Endometrial microvascular endothelial cells (primary cell): ENCODE measurements around the gene C2CD4D. TPM values are rescaled to one million over a fixed set of nuclear protein-coding genes. Genes with fewer than 3 reads are reported as not detected.

Experiments used
- in situ Hi-C: cut with HindIII; loops from 2 replicates; pipeline ENCODE4 v1.10.0; 2017; ENCODE audit warnings: low sequenced_read_pairs, low pct_unique_long_range_greater_than_20kb; ENCODE audit errors: inconsistent ontology term
- total RNA-seq: library from RNA; depleted of rRNA; stranded (reverse); fragments of >200 nt; gene quantifications from one replicate; pipeline ENCODE4 v1.2.3, GENCODE V29; 2015; ENCODE audit errors: inconsistent ontology term

C2CD4D gene
- total RNA-seq, 1 donor from 2014 or later = not detected

DNA sequence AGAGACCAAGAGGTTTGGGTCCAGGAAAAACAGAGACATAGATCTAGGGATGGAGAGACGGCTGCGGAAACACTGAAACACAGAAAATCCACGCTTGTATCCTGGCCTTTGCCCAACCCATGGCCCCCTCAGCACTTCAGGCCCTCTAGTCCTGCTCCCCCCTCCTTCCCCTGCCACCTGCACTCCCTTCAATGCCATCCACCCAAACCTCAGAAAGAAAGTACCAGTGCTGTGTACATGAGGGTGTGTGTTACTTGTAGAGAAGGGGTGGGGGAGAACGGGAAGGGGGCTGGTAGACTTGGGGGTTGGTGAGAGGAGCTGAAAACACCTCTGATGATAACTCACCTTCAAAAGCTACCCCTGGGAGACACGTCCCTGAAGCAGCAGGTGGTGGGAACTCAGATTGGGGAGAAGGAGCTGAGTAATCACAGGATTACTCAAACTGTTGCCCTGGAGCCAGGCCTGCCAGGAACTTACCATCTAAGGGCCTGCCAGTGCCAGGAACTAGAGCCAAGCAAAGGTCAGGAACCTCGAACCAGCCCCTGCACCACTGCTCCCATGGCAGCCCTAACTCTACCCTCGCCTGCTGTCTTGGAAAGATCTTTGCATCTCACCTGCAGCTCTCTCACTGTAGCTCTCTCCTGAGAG is 19.5 kb downstream of the C2CD4D start:
- in situ Hi-C loops = no loop called here

DNA sequence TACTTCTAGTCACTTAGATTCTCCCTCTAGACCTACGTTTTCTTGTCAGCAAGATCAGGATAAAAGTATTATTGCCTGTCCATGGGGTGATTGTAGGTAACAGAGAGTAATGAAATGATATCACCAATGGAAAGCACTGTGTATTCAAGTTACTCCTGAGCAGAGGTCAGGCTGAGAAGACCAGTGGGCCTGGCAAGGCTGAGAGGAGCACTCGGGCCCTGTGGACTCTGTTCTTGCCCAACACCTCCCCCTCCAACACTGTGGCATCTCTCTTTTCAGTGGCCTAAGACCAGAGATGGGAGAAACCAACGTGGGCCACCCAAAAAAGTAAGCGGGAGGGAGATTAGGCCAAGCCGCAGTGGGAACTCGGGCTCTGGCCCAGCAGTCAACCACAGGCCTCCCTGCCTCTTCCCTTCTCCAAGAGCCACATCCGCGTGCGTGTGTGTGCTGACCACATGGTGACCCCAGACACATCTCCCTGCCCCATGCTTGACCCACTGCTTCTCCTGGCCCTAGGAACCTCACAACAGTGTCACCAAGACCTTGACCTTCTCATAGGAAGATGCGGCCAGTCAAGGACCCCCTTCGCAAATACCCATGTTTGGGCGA is 20.3 kb downstream of the C2CD4D start:
- in situ Hi-C loops = no loop called here

DNA sequence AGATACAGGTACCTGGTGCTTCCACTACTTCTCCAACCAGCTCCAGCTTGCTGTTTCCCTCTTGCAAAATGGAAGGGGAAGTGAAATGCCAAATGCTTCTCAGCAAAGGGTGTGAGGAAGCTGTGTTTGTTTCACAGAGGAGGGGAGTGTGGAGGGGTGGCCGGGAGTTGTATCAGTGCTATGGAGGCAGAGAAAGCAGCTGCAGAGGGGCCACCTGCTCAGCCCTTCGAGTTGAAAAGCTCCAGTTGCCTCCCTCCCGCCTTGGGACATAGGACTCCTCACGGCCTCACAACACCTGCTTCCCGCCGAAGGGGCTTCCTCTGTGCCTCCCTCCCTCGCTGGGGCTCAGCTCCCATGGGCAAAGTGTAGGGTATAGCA is 22.3 kb downstream of the C2CD4D start:
- in situ Hi-C loops = no loop called here

DNA sequence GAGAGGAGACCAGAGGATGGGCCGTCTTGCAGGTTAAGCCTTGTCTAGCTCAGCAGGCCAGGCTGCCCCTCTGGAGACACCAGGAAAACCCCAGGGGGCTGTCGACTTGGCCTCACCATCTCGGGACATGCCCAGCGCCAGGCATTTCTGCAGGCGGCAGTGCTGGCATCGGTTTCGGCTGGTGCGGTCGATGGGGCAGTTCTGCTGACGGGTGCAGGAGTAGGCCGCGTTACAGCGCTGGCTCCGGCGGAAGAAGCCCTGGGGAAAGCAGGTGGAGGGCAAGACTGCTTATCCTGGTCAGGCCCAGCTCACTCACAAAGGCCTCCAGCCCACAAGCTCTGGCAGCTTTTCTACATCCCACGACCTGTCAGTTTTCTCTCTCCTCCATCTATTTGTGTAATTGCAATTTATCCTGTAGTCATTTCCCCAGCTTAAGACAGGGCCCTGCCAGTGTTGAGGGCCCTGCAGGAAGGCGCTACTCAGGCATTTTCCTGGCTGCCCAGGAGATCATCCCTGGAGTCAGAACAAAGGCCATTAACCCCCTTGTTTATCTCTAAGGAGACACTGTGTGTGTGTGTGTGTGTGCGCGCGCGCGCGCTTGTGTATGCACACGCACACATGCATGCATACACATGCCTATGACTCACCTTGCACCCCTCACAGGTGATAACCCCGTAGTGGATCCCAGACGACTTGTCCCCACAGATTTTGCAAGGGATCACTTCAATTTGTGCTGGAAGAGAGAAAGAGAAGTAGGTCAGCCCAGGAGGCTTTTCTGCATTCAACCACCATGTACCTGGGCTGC is 22.9 kb downstream of the C2CD4D start:
- in situ Hi-C loops = no loop called here

DNA sequence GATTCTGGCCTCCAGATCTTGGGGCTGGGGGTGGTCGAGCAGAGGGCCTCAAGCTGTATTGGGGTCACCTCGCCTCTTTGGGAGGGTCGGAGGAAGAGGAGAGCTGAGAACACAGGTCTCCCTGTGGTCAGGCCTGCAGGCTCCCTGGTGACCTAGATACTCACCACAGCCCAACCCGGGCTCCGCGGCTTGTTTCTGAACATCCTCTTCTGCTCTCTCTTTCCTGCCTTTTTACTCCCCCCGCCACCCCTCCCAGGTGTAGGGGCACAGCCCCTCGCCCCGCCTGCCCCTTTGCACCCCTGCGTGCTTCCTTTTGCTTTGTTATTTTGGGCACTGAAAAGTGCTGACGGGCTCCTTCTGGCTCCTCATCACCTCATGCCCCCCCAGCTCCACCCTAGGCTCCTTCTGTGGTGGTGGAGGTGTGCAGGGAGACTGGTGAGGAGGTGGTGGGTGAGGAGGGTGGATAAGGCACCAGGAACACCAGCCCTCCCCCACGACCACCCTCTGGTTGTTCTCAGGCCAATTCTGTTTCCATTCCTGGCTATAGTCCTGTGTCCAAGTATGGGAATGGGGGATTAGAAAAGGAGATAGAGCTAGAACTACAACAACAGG is 23.8 kb downstream of the C2CD4D start:
- in situ Hi-C loops = no loop called here

DNA sequence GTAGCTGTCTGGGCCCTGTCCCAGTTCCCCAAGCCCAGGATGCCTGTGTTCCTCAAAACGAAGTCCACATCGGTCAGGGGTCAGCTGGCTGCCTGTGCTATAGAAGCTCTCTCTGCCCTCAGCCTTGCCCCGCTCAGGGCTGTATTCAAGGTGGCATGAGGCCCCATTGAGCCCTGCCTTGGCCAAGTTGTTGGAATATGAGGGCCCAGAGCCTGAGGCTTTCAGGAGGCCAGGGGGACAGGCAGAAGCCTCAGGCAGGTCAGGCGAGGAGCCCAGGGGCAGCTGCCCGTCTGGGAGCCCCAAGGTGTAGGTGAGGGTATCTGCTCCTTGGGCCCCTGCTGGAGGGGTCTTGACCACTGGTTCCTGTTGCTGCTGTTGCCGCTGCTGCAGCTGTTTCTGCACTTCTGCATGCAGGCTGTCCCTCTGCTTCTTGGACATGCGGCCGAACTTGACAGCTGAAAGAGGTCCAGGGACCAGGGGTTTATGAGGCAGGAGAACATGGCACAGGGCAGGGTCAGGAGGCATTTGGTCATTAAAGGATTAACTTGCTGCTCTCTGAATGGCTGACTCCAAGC is 24.6 kb downstream of the C2CD4D start:
- in situ Hi-C loops = no loop called here

DNA sequence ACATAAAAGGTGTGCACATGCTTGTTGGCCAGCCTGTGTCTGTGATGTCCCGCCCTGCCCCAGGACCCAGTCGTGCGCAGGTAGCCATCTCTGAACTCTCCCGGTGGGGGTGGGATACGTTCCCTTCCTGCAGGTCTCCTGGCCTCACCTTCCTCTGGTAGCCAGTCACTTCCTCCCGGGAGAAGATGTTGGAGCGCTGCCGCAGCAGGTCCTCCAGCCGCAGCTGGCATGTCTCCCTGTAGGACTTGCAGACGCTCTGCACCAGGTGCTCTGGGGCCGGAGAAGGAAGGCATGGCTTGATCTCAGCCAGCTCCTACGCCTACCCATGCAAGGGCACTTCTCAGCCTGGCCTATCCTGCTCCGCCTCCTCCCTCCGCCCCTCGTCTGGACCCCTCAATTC is 25.2 kb downstream of the C2CD4D start:
- in situ Hi-C loops = no loop called here

DNA sequence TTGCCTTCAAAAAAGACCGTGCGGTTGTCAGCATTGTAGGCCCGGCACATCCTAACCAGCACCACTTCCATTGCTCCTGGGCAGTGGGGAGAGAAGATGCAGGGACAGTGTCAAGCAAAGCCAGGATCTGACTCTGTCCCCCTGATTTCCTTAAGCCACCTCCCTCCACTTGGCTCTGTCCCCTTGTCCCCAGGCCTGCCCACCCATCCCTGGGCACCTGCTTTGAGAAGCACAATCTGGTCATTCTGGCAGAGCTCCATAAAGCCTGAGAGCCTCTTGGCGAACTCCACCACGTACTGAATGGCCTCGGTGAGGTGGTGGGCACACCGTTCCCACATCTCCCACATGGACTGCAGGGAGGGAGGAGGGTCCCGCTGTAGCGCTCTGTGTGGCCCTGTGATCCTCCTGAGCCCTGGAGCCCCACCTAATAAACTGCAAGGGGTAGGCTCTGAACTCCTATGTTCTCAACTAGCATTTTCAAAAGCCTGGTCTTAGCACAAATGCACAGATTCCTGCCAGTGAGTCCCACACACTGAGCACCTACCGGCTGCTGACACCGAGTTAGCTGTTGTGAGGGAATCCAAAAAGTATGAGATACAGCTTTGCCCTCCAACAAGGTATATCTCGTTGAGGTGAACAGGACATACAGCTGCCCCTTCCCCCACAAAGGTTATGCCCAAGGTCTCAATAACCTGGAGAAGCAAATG is 26.2 kb downstream of the C2CD4D start:
- in situ Hi-C loops = no loop called here

DNA sequence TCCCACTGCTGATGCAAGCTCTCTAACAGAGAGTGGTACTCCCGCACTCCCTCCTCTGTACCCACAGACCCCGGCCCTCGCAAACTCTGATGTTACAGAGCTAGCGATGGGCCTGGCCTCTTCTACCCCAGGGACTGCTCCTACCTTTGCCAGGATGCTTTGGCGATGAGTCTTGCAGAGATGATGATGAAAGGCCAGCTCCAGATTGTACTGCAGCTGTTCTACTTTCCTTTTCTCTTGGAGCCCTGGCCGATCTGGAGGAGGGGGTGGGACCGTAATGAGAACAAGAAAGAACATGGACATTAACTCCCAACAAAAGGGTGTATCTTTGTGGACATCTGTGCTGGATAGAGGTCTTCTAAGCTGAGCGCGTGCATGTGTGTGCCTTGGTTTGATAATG is 28.4 kb downstream of the C2CD4D start:
- in situ Hi-C loops = no loop called here

DNA sequence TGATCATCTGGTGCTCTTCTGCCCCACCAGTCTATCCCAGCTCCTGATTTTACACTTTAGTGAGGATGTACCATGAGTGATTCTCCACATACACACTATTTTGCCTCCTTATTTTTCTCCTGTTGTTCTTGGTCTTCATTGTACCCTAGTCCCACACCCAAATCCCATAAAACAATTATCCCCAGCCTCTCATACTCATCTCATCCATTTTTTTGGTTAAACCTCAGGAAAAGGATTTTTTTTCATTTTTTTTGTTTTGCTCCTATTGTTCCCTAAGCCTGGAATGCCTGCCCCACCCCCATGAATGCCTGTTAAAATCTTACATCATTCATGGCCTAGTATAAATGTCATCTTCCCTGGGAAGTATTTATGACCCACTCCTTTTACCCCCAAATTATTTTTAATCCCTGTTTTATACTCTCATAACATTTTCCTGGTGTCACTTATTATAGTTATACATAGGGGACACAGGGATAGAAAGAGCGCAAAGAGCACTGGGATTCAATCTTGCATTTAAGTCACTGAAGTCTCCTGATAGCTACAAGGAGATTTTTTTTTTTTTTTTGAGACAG is 29.5 kb downstream of the C2CD4D start:
- in situ Hi-C loops = no loop called here

DNA sequence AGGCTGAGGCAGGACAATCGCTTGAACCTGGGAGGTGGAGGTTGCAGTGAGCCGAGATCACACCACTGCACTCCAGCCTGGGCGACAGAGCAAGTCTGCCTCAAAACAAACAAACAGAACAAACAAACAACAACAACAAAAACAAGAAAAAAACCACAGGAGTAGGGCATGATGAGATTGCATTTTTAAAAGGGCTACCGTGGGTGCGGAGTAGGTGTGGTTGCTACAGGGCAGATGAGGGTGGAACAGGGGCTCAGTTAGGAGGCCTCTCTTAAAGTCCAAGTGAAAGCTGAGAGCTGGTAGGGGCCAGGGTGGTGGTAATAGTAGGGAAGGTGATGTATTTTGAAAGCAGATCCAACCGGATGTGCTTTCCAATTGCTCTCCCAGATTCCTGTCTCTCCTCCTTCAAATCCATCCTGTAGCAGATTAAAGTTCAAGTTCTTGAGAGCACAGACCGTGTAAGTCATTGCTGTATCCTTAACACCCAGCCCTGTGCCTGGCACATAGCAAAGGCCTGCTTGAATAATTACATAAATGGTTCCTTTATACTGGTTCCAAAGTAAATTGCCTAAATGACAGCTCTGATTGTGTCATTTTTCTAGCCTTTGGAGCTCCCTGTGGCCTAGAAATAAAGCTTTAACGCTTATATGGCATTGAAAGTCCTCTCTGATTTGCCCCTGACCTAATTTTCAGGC is 30.2 kb downstream of the C2CD4D start:
- in situ Hi-C loops = no loop called here

DNA sequence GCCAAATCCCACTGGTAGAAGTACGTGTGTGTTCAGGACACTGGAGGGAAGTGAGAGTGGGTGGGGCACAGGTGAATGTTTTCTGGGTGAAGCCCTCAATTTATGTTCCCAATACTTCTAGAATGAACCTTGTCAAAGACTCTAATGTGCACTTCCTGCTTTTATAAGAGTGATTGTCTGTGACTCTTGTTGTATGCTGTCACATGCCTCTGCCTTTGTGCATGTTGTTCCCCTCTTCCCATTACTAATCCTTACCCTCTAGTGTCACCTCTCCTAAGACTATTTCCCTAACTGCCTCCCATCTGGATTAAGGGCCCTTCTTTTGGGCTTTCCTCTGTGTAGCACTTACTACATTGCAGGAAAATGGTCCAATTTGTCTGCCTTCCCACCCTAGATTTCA is 31.9 kb downstream of the C2CD4D start:
- in situ Hi-C loops = no loop called here

DNA sequence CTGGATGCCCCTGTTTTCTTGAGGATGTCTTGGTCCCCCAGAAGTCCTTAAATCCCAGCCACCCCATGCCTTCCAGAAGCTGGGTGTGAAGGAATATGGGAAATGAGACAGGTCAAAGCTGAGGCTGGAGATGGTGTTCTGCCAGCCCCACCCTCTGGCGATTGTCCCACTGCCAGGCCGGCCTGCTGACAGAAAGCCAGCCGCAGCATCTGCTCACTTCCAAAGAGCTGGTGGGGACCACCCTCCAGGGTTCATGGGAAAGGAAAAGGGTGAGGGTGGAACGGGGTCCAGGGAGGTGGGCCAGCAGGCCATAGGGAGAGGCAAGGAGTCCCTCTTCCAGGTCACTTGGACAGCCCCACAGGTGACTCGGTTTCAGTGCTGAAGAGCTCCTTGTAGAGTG is 32.5 kb downstream of the C2CD4D start:
- in situ Hi-C loops = no loop called here

DNA sequence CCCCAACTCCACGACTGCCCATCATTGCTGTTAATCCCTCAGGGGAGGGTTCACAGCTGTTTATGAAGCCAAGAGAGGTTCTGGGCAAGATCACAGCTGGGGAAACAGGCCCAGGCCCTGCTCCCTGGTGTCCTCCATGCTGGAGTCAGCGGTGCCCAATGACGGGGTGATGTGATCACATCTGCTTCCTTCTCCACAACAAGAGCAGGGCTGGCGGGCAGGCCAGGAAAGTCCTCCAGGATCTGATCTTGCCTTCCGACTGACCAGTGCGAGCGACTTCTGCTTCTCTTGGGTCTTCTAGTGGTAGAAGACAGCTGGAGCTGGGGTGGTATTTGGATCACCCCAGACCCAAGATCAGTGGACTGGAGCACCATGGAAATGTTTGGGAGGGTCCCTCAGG is 33.5 kb downstream of the C2CD4D start:
- in situ Hi-C loops = no loop called here

DNA sequence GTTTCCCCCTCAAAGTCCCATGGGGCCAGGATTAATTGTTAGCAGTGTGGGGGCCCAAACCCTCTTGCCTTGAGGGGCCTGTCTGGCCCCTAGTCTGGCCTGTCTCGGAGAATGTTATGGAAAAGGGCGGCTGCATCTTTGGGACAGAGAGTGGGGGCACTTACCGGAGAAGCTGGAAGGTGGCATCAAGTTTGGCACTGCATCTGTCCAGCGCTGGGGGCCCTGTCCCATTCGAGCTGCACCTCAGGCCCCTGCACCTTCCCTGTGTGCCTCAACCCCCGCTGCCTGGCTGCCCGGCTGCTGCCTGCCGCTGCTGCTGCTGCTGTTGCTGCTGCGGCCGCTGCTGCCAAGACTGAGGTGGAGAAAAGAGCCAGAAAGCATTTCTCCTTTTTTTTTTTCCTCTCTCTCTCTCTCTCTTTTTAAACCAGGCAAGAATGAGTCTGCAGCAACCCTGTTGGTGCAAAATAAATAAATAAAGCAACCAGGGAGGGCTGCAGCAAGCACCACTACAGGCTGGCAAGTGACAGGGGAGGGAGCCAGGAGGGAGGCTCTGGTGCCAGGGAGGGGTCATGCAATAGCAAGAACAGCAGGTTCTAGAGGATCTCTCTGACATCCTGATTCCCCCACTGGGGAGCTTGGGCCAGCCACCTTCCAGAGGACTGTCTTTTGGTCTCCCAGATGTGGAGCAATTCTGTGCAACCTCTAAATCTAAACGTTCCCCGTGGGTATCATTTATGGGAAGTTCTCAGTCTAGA is 34.4 kb downstream of the C2CD4D start, which contains the start of gene LINGO4:
TSS of gene LINGO4 (minus strand) at position 354 of the 755 bp plus-strand sequence. CDS start 2,715 bp downstream, outside the sequence.
- in situ Hi-C loops = no loop called here

DNA sequence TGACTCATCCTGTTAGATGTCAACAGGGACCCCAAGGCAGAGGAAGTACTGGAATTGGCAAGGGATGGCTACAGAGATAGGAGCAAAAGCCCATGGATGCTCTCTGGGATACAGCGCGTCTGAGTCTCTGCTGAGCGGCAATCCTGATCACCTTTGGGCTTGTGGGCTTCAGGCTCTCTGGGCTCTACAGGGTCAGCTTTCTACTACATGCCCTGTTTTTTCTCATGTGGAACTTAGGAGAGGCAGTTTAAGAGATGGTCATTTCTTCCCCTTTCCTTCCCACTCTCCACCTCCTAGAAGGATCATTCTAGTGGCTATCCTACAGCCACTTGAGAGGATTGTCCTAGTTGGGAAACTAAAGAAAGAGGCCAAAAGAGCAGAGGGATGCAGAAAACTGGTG is 35.7 kb downstream of the C2CD4D start:
- in situ Hi-C loops = no loop called here

DNA sequence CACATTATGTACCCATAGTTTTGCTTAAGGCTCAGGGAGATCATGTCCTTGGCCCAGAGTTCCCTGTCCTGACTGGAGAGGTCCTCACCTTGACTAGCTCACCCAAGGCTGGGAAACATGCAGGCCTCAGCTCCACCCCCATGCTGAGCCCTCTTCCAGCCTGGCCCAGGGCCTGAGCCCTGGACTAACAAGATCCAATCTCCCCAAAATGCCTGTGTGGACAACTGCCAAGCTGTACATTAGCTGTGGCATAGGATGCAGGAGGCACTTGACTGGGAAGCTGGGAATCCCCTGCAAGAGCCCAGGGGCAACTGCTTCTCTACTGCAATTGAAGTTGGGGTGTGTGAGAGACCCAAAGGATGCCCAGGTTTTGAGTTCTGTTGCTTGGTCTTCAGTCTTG is 36.5 kb downstream of the C2CD4D start:
- in situ Hi-C loops = no loop called here
